Heart right ventricle (tissue), 16 donors: Measurements from ENCODE around the gene PNPLA2. TPM values are rescaled to one million over a fixed set of nuclear protein-coding genes. Genes with fewer than 3 reads are reported as not detected.

ENCODE experiments used
- ATAC-seq, 8 donors: fragments of 200-7000 bp; cut with Tn5 transposase; one replicate each; pipeline ENCODE4 v1.9.1; 2020; ENCODE audit warnings: mild to moderate bottlenecking in 8 of 8, moderate library complexity in 8 of 8, moderate number of reproducible peaks in 1 of 8
- DNase-seq, 2 donors: peaks; one replicate each; pipeline ENCODE4 v3.0.0-alpha.2; 2020
- H3K27ac ChIP-seq, 10 donors: fragments of 200-600 bp; sonication (generic) in 2 of 10; one replicate each; pipeline versions ENCODE4 v1.5.0 to v1.8.0; 2020 to 2022; ENCODE audit warnings: mild to moderate bottlenecking in 3 of 10
- H3K27me3 ChIP-seq, 7 donors: fragments of 200-600 bp; one replicate each; pipeline ENCODE4 v1.8.0; 2021 to 2022; ENCODE audit warnings: mild to moderate bottlenecking in 2 of 7
- H3K36me3 ChIP-seq, 9 donors: fragments of 200-600 bp; sonication (generic) in 1 of 9; one replicate each; pipeline versions ENCODE4 v1.5.0 to v1.8.0; 2020 to 2022; ENCODE audit warnings: mild to moderate bottlenecking in 2 of 9
- H3K4me1 ChIP-seq, 9 donors: fragments of 200-600 bp; sonication (generic) in 1 of 9; one replicate each; pipeline versions ENCODE4 v1.5.0 to v1.8.0; 2020 to 2022; ENCODE audit warnings: mild to moderate bottlenecking in 4 of 9
- H3K4me3 ChIP-seq, 10 donors: fragments of 200-600 bp; sonication (generic) in 2 of 10; one replicate each; pipeline versions ENCODE4 v1.5.0 to v1.8.0; 2020 to 2022; ENCODE audit warnings: mild to moderate bottlenecking in 7 of 10, moderate library complexity in 2 of 10
- H3K9me3 ChIP-seq, 11 donors: fragments of 200-600 bp in 10 of 11; sonication (generic) in 2 of 11; one replicate each; pipeline versions ENCODE4 v1.5.0 to v1.8.0; 2013 to 2022; ENCODE audit warnings: mild to moderate bottlenecking in 2 of 11, control low read depth in 1 of 11, moderate library complexity in 1 of 11
- CTCF ChIP-seq, 9 donors: fragments of 200-600 bp; sonication (generic) in 2 of 9; IDR thresholded peaks; one replicate each; pipeline versions ENCODE4 v1.5.0 to v1.8.0; 2021 to 2022; ENCODE audit warnings: antibody characterized with exemption in 9 of 9, mild to moderate bottlenecking in 5 of 9, moderate library complexity in 1 of 9
- WGBS, 2 donors: extraction: QIAGEN DNeasy Blood & Tissue Kit; methylation state at CpG; one replicate each; pipeline ENCODE4 v1.1.7; 2013; ENCODE audit warnings: inconsistent platforms in 1 of 2; 5-methylcytosine and 5-hydroxymethylcytosine counted together
- intact Hi-C, 10 donors: fragments of 100-400 bp; cut with DNase I; formaldehyde crosslinking; loops; one replicate each; pipeline versions ENCODE4 v1.11.1 to v1.14.2; 2022
- polyA plus RNA-seq, 2 donors: library from polyadenylated mRNA; stranded (reverse); fragments of 200-250 nt; gene quantifications; one replicate each; pipeline ENCODE4 v1.2.3, GENCODE V29; 2013
- total RNA-seq, 10 donors: library from RNA; stranded (reverse); fragmentation: NEBNext Ultra II Directional in 3 of 10; extraction: Animal tissue kit (Norgen Biotek cat#: 25700) in 3 of 10; gene quantifications; one replicate each; pipeline versions ENCODE4 v1.2.1 to v1.2.4, GENCODE V29; 2021 to 2023
- donor health status: Arrhythmogenic right ventricular cardiomyopathy.
- donor health status: ischemic (EF 13 %, LVEDD 7.1; RV severe dilation, severe dysfunction).
- donor health status: healthy with polysubstance abuse.
- donor health status: DM: no; HTN: yes; CAD: no.
- donor health status: DM: no; HTN: no; CAD: no.
- donor health status: ischemic (EF 25% LVEDD 6.9; RV normal size, moderate dysfunction).
- donor health status: ischemic (EF 25% LVEDD 5.7; RV mildly dilated, moderate dysfunction).
- donor health status: healthy.
- donor health status: DM: yes; HTN: yes; CAD: no.
- donor health status: Ischemic cardiomyopathy.
- donor health status: ischemic (EF 35%, LVEDD 5.7; RV mildly dilated, moderate dysfunction).
- donor health status: nonischemic (EF 11% LVEDD 7.7; RV severe dilation, severe dysfunction).
- donor health status: DM: yes; HTN: yes; CAD: no.
- donor health status: PGD.
- donor health status: ischemic (EF 29% LVEDD 5.4; RV normal size, mild dysfunction).
- donor health status: nonischemic (EF 23%, LVEDD 6.1; RV moderate dilation, normal function).

Gene PNPLA2
- total and polyA plus RNA-seq, 12 donors: 114 to 359 (median 247) TPM

GRCh38 chr11:865462-866430 lies 47.0 kb downstream of the PNPLA2 start:
- H3K27ac ChIP-seq: no peak overlapping the region
- peaks cover 0 to 61% (median 9%) of the 10 kb centered on the region in 9 donors for H3K36me3 ChIP-seq
- 81 to 87% methylated on average over 36 to 41 of the region's 41 CpGs for WGBS, 2 donors
- ATAC-seq (no peak), DNase-seq (no peak)
- intact Hi-C loops: no loop called here
- TF ChIP-seq CTCF (IDR thresholded peaks at IDR 0.05): no peak
- H3K27me3 ChIP-seq: no peaks in the 10 kb centered on the region
- no peak overlapping the region for H3K4me3 ChIP-seq
- no peaks in the 10 kb centered on the region for H3K9me3 ChIP-seq
- peaks cover 0 to 14% (median 2%) of the 10 kb centered on the region in 9 donors for H3K4me1 ChIP-seq

- intact Hi-C loops: no loop called here
- Histone ChIP-seq H3K27me3 (no peaks in the 10 kb centered on the region), H3K9me3 (no peaks in the 10 kb centered on the region), H3K4me3 (no peak overlapping the region), H3K4me1 (peaks cover 0 to 9% (median 0%) of the 10 kb centered on the region in 9 donors), H3K27ac (no peak overlapping the region), H3K36me3 (peaks cover 0 to 59% (median 9%) of the 10 kb centered on the region in 9 donors)
- DNase-seq (no peak), ATAC-seq (no peak)
- WGBS, 2 donors: 91 to 92% methylated on average over 14 of the region's 14 CpGs
- no peak for TF ChIP-seq CTCF (IDR thresholded peaks at IDR 0.05)
Observed at GRCh38 chr11:866481-866880, 47.8 kb downstream of the PNPLA2 start.

- H3K27me3 ChIP-seq: no peaks in the 10 kb centered on the region
- WGBS, 2 donors: 85 to 88% methylated on average over 8 of the region's 8 CpGs
- H3K9me3 ChIP-seq: no peaks in the 10 kb centered on the region
- intact Hi-C loops: no loop called here
- H3K27ac ChIP-seq: no peak overlapping the region
- no peak for DNase-seq
- H3K36me3 ChIP-seq: peaks cover 0 to 51% (median 9%) of the 10 kb centered on the region in 9 donors
- ATAC-seq: no peak
- no peak overlapping the region for H3K4me3 ChIP-seq
- H3K4me1 ChIP-seq: no peaks in the 10 kb centered on the region
- no peak for TF ChIP-seq CTCF (IDR thresholded peaks at IDR 0.05)
Observed at GRCh38 chr11:867856-868358, 49.2 kb downstream of the PNPLA2 start.

- intact Hi-C loops: no loop called here
- TF ChIP-seq CTCF (IDR thresholded peaks at IDR 0.05): no peak
- Histone ChIP-seq H3K4me1 (no peaks in the 10 kb centered on the region), H3K9me3 (no peaks in the 10 kb centered on the region), H3K36me3 (peaks cover 0 to 48% (median 9%) of the 10 kb centered on the region in 9 donors), H3K4me3 (no peak overlapping the region), H3K27me3 (no peaks in the 10 kb centered on the region), H3K27ac (no peak overlapping the region)
- WGBS, 2 donors: 91 to 93% methylated on average over 17 of the region's 17 CpGs
- ATAC-seq (no peak), DNase-seq (no peak)
Observed at GRCh38 chr11:868394-868793, 49.7 kb downstream of the PNPLA2 start.
